Ascending aorta (tissue), 2 donors: ENCODE measurements around the gene ERCC2. TPM values are rescaled to one million over a fixed set of nuclear protein-coding genes. Genes with fewer than 3 reads are reported as not detected.

Experiments used
- DNase-seq, 2 donors: peaks; one replicate each; pipeline ENCODE4 v3.0.0-alpha.2; 2019; ENCODE audit warnings: low spot score in 2 of 2
- H3K27ac ChIP-seq, 2 donors: fragments of 200-600 bp; sonication (generic); one replicate each; pipeline ENCODE4 v1.5.1; 2016 to 2017; ENCODE audit warnings: mild to moderate bottlenecking in 1 of 2
- H3K27me3 ChIP-seq: fragments of 200-600 bp; sonication (generic); one replicate; pipeline ENCODE4 v1.5.1; 2017
- H3K36me3 ChIP-seq, 2 donors: fragments of 200-600 bp; sonication (generic); one replicate each; pipeline ENCODE4 v1.5.1; 2016
- H3K4me1 ChIP-seq, 2 donors: fragments of 200-600 bp; sonication (generic); one replicate each; pipeline ENCODE4 v1.5.1; 2016 to 2017; ENCODE audit warnings: mild to moderate bottlenecking in 1 of 2
- H3K4me3 ChIP-seq, 2 donors: fragments of 200-600 bp; sonication (generic); one replicate each; pipeline ENCODE4 v1.5.1; 2016 to 2017; ENCODE audit warnings: mild to moderate bottlenecking in 1 of 2
- H3K9me3 ChIP-seq, 2 donors: fragments of 200-600 bp; sonication (generic); one replicate each; pipeline ENCODE4 v1.5.1; 2016
- intact Hi-C: fragments of 100-400 bp; cut with DNase I; formaldehyde crosslinking; loops from one replicate; pipeline ENCODE4 v1.15.1; 2023
- total RNA-seq: library from RNA; depleted of rRNA; stranded (reverse); fragments of >200 nt; gene quantifications from one replicate; pipeline ENCODE4 v1.1.0, GENCODE V29; 2016
- TF ChIP-seq, protein P1 (sequence below), 3 experiments: fragments of 200-600 bp in 2 of 3; fragments of 450-650 bp in 1 of 3; sonication (generic) in 2 of 3; IDR thresholded peaks; one replicate each; pipeline ENCODE4 v1.5.1; 2016 to 2019; ENCODE audit warnings: antibody characterized with exemption in 3 of 3, mild to moderate bottlenecking in 1 of 3, moderate library complexity in 1 of 3

ERCC2 gene
- total RNA-seq, 1 donor from 2014 or later: 22.4 TPM

DNA sequence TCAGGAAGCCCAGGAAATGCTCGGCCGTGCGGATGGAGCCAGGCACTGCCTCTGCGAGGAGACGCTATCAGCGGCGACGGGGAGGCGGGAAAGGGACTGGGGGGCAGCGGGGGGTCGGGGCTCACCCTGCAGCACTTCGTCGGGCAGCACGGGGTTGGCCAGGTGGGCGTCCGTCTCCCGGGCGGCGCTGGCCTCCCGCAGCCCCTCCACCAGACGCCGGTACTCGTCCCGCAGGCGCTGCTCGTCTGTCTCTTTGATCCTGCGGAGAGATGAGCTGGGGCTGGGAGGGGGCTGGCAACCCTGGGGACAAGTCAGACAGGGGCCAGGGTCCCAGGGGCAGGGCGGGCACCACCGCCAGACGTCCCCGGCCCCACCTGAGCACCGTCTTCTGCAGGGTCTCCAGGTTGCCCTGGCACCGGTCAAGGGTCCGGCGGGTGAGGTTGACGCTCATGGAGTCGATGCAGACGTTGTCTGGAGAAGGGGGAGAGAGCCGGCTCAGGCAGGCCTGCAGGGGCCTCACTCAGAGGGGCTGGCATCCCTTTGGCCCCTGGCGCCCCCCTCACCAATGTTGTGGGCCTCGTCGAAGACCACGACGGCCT lies 6.4 kb downstream of the ERCC2 start:
- Histone ChIP-seq H3K27me3 (no peaks in the 10 kb centered on the region), H3K27ac (no peak overlapping the region), H3K9me3 (no peaks in the 10 kb centered on the region), H3K4me3 (no peak overlapping the region), H3K4me1 (no peaks in the 10 kb centered on the region), H3K36me3 (peaks cover 15 to 25% of the 10 kb centered on the region in 2 donors)
- TF ChIP-seq, protein P1, sequence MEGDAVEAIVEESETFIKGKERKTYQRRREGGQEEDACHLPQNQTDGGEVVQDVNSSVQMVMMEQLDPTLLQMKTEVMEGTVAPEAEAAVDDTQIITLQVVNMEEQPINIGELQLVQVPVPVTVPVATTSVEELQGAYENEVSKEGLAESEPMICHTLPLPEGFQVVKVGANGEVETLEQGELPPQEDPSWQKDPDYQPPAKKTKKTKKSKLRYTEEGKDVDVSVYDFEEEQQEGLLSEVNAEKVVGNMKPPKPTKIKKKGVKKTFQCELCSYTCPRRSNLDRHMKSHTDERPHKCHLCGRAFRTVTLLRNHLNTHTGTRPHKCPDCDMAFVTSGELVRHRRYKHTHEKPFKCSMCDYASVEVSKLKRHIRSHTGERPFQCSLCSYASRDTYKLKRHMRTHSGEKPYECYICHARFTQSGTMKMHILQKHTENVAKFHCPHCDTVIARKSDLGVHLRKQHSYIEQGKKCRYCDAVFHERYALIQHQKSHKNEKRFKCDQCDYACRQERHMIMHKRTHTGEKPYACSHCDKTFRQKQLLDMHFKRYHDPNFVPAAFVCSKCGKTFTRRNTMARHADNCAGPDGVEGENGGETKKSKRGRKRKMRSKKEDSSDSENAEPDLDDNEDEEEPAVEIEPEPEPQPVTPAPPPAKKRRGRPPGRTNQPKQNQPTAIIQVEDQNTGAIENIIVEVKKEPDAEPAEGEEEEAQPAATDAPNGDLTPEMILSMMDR (IDR thresholded peaks at IDR 0.05): no peak
- intact Hi-C loops: no loop called here
- no peak for DNase-seq

DNA sequence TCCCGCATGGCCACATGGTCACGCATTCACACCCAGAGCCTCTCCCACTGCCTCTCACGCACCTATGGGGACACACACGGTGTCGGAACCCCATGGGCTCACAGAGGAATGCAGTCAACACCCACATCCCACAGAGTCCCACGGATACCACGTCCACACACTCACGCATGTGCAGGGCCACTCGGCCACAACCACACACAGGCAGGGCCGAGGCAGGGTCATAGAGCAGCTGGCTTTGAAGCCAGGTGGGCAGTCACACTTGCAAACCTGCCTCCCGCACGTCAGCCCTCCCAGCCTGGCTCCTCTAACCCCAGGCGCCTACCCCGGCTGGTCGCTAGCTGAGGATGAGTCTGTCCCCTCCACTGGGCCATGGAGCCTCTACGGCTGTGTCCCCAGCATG lies 8.1 kb downstream of the ERCC2 start:
- DNase-seq: no peak
- H3K4me3 ChIP-seq: no peak overlapping the region
- no peaks in the 10 kb centered on the region for H3K27me3 ChIP-seq
- H3K4me1 ChIP-seq: no peaks in the 10 kb centered on the region
- peaks cover 16 to 25% of the 10 kb centered on the region in 2 donors for H3K36me3 ChIP-seq
- intact Hi-C loops: no loop called here
- no peaks in the 10 kb centered on the region for H3K9me3 ChIP-seq
- no peak overlapping the region for H3K27ac ChIP-seq
- TF ChIP-seq, protein P1 (IDR thresholded peaks at IDR 0.05): no peak

DNA sequence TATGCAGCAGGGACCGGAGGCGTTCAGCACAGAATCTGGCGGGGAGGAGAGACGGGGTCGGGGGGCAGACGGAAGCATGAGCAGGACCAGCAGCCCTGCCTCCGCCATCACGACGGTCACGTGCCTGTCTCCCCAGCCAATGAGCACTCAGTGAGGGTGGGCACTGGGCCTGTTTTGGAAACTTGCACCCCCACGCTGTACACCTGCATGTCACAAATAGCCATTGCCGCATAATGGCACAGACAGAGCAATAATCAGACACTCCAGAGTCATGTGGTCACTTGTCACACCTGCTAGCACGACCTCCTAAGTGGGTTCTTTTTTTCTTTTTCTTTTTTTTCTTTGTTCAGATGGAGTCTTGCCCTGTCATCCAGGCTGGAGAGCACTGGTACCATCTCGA lies 8.8 kb downstream of the ERCC2 start:
- H3K27me3 ChIP-seq: no peaks in the 10 kb centered on the region
- H3K9me3 ChIP-seq: no peaks in the 10 kb centered on the region
- no peak overlapping the region for H3K4me3 ChIP-seq
- no peak for DNase-seq
- H3K36me3 ChIP-seq: peaks cover 19 to 25% of the 10 kb centered on the region in 2 donors
- intact Hi-C loops: no loop called here
- H3K4me1 ChIP-seq: no peaks in the 10 kb centered on the region
- no peak overlapping the region for H3K27ac ChIP-seq
- TF ChIP-seq, protein P1 (IDR thresholded peaks at IDR 0.05): no peak

DNA sequence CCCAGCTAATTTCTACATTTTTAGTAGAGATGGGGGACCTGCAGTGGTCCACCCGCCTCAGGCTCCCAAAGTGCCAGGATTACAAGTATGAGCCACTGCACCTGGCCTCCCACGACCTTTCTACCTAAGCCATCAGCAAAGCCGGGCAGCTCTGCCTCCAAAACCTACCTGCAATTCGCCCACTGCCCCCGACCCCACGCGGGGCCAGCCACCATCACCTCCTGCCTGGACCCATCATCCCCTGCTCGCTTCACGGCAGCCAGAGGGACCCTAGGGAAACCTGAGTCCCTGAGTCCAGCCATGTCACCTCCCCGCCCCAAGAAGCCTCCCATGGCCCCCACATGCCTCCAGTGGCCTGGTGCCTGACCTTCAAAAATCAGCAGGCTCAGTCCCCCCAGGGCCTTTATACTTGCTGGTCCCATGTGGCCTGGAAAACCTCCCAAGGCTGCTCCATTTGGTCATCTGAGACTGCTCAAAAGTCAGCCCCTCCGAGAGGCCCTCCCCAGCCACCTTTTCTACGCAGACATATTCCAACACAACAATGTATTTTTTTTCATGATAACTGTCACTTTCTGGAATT lies 12.1 kb downstream of the ERCC2 start:
- intact Hi-C loops: no loop called here
- Histone ChIP-seq H3K4me3 (no peak overlapping the region), H3K36me3 (peaks cover 19 to 28% of the 10 kb centered on the region in 2 donors), H3K4me1 (no peaks in the 10 kb centered on the region), H3K27me3 (no peaks in the 10 kb centered on the region), H3K27ac (no peak overlapping the region), H3K9me3 (no peaks in the 10 kb centered on the region)
- TF ChIP-seq, protein P1 (IDR thresholded peaks at IDR 0.05): no peak
- no peak for DNase-seq

DNA sequence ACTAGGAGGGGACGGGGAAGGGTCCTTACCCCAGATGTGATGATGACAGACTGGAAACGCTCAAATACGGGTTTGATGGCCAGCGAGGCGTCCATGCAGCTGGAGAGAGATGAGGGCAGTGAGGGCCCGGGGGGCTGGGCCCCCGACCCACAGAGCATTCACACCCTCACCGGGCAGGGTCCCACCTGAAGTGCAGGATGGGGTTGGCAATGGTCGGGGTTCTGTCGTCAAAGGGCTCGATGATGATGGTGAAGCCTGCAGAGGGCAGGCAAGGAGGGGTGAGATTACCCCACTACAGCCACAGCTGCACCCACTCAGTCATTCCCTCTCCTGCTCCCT lies 13.0 kb downstream of the ERCC2 start:
- Histone ChIP-seq H3K4me1 (no peaks in the 10 kb centered on the region), H3K27ac (no peak overlapping the region), H3K27me3 (no peaks in the 10 kb centered on the region), H3K36me3 (peaks cover 24 to 36% of the 10 kb centered on the region in 2 donors), H3K9me3 (no peaks in the 10 kb centered on the region), H3K4me3 (no peak overlapping the region)
- no peak for DNase-seq
- intact Hi-C loops: no loop called here
- TF ChIP-seq, protein P1 (IDR thresholded peaks at IDR 0.05): no peak
